T-helper 2 cell treated with Interferon-gamma antibody and Interleukin-4, amounts not matched to agents 100 ng/mL and 5 ng/mL, for 36 hours (primary cell): ENCODE data around the gene CDKL2. TPM values are rescaled to one million over a fixed set of nuclear protein-coding genes. Genes with fewer than 3 reads are reported as not detected.
"Not testable (repeated sequence)": the region's sequence is repeated elsewhere in the genome, so short reads cannot be mapped to it uniquely, and the experiment has no call there.

Experiments used
- intact Hi-C: fragments of 100-400 bp; cut with micrococcal nuclease; formaldehyde crosslinking; loops from one replicate; pipeline ENCODE4 v1.15.1; 2023
- total RNA-seq: library from RNA; stranded (reverse); gene quantifications from 2 replicates; pipeline ENCODE4 v1.2.3, GENCODE V29; 2022

The CDKL2 gene
- total RNA-seq = 0.34 and 0.75 TPM in 2 replicates

DNA sequence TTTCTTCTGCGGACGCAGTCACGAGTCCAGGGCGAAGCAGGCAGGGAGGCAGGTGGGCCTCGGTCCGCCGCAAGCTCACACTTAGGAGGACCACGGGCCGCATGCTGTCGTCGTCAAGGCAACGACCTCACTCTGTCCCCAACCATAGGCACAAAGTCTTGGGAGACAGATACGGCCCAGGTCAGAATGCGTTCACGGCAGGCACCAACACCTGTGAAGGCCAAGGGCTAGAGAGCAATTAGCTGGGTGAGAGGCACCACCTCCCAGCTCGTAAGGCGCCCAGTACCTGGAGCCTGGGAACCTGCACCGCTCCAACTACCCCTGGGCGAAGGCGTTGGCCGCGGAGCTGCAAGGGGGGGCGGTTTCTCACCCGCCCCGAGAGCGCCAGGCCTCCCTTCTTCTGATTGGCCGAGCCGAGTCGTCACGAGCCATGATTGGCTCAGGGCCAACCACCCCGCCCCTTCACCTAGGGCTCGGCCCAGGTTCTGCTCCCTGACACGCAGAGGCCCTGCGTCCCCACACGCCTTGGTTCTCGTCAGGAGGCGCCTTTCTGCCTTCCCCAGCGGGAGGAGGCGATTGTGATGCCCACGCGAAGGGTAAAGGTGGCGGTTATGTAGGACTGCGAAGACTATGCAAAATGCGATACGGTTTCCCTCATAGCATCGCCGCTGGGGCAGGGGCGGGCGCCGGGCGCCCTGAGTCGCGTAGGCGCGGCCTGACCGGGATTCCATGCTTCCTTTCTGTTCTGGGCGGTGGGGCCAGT is at the start of gene CDKL2:
TSS of gene CDKL2 (minus strand) at position 355 of the 763 bp plus-strand sequence. CDS start 4,540 bp downstream, outside the sequence.
- intact Hi-C loops = loop anchor here (1.0 to 2.0 kb wide), 4 partner anchors 25 to 518 kb away; partner anchors contain the start of genes G3BP2, NUP54 and USO1

DNA sequence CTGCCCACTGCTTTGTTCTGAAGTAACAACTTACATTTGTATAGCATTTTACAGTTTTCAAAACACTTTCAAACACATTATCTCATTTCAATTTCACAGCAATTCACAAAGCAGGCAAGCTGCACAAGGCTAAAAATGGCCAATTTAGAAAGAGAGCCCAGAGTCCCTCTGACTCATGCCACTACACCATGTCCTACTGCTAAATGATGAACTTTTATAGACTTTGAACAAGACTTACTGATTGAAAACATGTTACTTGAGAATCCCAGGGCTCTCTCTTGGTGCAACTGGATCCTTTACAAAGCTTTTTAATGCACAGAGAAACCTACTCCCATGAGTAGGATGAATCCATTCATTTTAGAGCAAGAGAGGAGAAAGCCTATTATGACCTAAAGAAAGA is 48.6 kb upstream of the CDKL2 start:
- intact Hi-C loops = no loop called here

DNA sequence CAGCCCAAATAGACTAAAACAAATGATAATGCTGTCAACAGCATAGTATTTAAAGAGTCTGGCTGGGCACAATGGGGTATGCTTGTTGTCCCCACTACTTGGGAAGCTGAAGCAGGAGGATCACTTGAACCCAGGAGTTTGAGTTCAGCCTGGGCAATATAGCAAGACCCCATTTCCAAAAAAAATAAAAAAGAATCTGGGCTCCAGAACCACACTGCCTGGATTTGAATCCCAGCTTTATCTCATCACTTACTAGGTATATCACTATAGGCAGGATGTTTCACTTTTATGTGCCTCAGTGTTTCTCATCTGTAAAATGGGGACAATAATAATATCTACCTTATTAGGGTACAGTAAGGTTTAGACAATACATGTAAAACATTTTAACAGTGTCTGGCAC is 48.1 kb upstream of the CDKL2 start:
- intact Hi-C loops = no loop called here

DNA sequence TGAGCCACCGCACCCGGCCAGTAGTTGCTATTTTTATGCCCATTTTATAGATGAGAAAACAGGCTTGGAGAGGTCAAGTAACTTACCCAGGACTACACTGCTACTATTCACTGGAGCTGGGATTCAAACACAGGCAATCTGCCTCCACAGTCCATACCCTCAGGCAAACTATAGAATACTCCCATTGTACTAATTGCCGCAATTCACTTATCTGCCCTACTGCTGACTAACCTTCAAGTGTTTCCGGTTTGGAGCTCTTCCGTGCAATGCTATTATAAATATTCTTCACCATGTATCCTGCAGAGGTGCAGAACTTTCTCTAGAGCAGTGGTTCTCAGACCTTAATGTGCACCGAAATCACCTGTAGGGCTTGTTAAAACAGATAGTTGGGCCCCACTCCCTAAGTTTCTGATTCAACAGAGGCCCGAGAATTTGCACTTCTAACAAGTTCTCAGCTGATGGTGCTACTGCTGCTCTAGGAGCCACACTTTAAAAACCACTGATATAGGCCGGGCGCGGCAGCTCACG is 44.7 kb upstream of the CDKL2 start:
- intact Hi-C loops = no loop called here

DNA sequence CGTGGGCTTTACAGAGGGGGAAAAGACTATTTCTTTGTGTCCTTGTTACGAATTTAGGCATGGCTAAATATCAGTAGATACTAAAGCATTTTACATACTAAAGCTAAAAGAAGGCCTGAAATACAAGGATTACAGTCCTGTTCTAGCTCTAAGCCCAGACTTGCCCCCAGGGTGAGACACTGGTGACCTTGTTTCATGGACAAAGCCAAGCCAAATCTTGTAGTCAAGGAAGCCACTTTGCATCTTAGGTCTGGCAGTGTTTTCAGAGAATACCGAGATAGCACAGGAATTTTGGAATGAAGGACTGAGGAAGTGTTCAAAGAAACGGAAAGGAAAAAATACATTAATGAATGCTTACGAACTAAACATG is 43.6 kb upstream of the CDKL2 start:
- intact Hi-C loops = loop anchor here (1.0 to 2.0 kb wide), 7 partner anchors 19 to 474 kb away; partner anchors contain the start of genes CDKL2, NUP54, RCHY1 and THAP6

DNA sequence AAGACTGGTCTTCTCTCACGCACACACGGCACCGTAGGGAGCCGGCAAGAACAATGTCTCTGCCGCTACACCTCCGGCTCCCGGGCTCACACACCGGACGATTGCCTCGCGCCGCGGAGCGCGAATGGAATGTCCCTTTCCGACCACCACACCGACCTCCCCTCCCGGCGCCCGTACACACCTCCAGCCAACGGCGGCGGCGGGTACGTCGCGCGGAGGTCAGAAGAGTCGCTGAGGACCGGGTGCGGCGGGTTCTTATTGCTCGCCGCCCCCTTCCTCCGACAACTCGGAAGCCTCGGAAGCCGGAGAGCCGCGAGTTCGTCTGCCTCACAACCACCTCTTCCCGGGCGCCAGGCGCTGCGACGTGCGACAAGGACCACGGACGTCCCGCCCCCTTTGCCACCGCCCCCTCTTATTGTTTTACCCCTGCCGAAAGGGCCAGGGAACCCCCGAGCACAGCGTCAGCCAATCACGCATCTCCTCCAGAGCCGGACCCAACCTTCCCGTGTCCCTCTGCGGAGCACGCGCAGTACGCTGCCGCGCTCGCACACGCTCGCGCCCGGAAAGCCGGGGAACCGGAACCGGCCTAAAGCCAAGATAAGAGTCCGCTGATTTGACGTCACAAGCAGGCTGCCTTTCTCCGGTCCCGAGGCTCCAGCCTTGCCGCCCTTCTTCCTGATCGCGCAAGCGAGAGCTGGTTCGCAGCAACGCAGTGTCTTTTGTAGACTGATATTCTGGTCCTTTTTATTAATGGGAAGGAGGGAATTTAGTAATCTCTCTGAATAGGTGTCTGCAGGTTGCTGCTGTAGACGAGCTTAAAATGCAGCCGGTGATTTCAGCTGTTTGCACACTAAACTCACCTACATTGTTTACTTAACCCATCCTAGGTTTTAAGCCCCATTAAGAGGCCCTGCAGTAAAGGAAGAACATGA is 43.0 kb upstream of the CDKL2 start, which contains the start of gene G3BP2:
TSS of gene G3BP2 (minus strand) at position 385 of the 932 bp plus-strand sequence. CDS start 11,386 bp downstream, outside the sequence.
- intact Hi-C loops = loop anchor here (1.0 to 2.0 kb wide), 7 partner anchors 18 to 475 kb away; partner anchors contain the start of genes CDKL2, NUP54, RCHY1 and THAP6

DNA sequence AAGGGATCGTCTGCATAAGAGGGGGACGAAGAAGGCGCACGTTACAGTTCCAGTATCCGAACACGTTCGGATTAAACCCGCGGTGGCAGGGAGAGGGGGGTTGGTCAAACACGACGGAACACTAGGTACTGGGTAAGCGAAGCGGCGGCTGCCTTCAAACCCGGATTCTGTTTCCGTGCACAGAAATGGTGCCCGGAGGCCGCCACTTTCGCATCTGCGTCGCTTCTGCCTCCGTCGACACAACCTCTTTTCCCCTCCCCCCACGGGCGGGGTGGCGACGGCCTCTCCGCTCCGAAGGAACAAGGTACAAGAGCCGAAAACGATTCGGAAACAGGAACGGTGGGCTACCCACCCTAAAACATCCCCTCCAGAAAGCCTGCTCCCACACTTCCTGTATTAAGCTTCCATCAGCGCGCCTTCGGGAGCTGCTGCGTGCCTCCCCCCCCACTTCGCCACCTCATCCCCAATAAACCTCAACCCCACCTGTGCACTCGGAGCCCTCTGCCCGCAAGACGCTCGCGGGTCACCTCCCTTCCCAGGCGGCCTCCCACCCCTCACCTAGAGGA is 42.2 kb upstream of the CDKL2 start:
- intact Hi-C loops = loop anchor here (1.0 to 2.0 kb wide), 7 partner anchors 17 to 476 kb away; partner anchors contain the start of genes CDKL2, NUP54, RCHY1 and THAP6

DNA sequence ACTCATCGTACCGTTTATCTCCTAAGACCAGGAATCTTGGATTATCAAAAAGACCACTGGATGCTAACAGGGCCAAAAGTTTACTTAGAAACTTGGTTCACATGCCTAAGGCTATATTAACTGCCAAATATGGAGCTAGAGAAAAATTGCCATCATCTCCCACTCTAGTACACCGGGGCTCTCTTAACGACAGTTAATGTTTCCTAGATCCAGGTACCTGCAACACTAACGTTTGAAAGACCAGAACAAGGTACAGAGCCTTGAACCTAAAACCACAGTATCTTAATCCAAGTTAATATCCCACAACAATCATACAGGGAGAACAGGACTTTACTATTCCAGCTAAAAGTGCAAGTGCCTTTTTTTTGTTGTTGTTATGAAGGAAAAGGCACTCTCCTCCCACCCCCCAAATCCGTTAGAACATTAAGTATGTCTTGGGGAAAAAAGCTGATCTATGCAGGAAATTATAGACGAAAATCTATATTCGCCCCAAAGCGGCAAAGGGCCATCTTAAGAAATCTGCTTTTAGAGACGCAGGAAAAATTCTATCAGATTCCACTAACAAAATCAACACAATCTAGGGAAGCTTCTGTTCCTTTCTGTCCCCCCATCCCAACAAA is 41.6 kb upstream of the CDKL2 start:
- intact Hi-C loops = loop anchor here (2.0 kb wide), 1 partner anchor 27 kb away; no protein-coding TSS in a partner anchor

DNA sequence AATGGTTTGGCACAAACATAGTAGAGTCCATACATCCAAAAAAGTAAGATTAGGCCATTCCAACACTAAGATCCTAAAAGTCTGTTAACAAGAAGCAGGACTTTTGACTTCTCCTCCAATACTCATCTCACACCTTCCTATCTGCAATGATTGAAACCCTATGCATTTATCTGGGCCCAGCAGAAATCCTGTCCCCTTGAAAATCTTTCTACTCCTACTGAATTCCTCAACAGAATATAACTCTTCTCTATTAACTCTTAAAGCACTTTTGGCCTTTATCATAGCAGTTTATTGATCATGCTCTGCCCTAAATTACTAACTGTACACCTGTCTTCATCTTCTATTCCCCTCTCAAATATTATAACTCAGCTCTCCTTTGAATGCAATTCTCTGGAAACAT is 38.3 kb upstream of the CDKL2 start:
- intact Hi-C loops = no loop called here

DNA sequence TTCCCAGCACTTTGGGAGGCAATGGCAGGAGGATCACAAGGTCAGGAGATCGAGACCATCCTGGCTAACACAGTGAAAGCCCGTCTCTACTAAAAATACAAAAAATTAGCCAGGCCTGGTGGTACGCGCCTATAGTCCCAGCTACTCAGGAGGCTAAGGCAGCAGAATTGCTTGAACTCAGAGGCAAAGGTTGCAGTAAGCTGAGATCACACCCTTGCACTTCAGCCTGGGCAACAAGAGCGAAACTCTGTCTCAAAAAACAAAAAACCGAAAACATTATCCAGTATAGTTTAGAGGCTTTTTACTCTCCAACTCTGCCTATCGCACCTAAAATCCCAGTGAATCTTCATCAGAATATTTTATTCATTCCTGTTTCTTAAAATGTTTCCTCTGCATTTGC is 37.3 kb upstream of the CDKL2 start:
- intact Hi-C loops = not testable (repeated sequence)

DNA sequence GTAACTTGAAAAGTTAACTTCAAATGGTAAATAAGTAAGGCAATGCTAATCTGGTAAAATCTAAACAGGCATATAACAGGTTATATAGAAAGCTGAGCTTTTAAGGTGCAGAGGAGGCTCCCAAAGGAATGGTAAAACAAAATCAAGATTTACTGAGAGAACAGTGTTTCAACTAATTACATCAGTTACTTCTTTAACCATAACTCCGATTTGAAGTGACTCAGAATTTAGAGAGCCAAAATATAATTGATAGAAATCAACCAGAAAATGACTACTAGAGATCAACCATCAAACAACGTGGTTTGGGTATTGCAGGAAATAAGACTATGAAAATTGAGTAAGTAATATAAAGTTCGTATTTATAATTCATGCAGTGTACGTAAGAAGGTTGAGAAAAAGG is 36.0 kb upstream of the CDKL2 start:
- intact Hi-C loops = loop anchor here (1.0 kb wide), 1 partner anchor 8 kb away; no protein-coding TSS in a partner anchor

DNA sequence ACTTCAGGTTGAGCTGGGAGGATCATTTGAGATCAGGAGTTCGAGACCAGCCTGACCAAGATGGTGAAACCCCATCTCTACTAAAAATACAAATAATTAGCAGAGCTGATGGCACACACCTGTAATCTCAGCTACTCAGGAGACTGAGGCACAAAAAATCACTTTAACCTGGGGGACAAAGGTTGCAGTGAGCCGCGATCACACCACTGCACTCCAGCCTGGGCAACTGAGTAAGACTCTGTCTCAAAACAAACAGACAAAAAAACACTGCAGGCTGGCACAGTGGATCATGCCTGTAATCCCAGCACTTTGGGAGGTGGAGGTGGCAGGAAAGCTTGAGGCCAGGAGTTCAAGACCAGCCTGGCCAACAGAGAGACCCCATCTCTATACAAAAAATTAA is 34.3 kb upstream of the CDKL2 start:
- intact Hi-C loops = not testable (repeated sequence)

DNA sequence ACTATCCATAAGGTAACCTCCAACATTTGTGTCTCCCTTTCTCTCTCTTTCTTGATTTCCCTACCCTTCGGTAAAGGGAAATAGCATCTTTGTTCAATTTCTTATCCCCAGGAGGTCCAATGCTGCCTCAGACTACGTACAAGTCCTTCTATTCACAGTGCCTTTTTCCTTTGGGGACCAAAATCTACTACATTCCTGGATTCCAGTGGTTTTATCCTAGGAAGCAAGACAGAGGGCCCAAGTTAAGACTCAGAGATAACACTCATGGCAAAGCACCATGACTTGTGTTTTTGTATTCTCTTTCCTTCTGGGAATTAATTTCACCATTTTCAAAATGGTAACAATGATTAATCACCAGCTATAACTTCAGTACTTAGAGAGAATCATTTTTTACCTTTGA is 32.3 kb upstream of the CDKL2 start:
- intact Hi-C loops = no loop called here

DNA sequence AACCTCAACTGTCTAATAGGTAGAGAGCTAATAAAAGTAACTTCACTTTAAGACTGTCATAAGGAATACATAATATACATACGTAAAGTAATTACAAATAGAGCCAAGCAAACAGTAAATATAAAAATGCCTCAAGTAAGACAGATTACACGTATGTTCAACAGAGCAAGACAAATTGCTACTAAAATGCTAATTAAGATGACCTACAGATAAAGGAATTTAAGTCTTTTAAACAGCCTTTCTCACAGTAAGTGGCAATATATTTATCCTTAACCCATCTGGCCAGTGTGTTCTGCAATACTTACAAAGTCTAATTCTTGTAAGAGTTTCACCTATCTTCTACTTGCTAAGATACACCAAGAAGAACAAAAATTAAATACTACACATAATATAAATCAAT is 30.2 kb upstream of the CDKL2 start:
- intact Hi-C loops = no loop called here

DNA sequence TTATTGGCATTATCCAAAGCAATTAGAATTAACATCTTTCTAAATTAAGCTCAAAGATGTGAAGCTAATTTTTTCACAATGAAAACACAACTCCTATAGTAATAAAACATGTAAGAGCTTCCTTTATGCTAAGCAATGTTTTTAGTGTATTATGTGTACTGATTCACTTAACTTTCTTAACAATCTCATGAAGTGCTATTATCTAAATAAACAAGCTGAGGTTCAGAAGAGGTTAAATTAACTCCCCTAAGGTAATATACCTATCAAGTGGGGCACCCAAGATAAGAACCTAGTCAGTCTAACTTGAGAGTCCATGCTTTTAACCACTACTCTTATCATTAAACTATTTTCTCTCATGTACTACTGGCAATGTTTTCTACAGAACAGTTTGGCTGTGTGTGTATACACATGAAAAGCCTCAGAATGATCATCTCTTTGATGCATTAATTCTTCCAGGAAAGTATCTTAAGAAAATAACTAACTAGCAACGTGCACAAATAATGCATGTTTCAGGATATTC is 29.2 kb upstream of the CDKL2 start:
- intact Hi-C loops = loop anchor here (10.0 kb wide), 1 partner anchor 185 kb away; no protein-coding TSS in a partner anchor

DNA sequence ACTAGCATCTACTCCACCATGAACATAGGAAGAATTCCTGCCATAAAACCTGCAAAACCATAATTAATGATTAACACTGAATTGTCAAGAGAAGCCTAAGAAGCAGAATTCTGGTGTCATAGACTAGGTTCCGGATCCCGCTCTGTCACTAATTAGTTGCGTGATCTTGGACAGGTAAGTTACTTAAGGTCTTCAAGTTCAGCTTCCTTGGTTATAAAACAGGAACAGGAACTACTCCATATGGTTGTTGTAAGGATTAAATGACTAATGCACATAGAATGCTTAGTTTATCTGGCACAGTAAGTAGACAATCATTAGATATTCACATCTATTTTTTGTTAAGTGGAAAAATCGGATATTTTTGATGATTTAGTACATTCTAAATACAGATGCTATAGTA is 28.5 kb upstream of the CDKL2 start:
- intact Hi-C loops = loop anchor here (1.0 to 10.0 kb wide), 2 partner anchors 7 to 186 kb away; no protein-coding TSS in a partner anchor

DNA sequence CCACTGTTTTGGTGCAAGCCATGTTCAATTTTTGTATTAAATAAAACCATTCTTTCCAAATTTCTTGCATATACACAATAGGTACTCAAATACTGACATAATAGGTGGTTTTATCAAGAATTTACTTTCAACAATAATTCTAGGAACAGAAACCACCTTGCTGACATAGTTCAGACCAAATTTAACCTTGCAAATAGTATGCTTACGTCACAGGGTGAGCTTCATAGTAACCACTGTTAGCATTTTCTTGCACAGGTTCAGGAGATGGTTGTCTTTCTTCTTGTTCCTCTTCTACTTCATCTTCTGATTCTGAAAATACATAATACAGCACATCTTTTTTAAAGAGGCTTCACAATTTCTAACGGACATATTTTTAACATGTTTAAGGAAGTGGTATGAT is 25.2 kb upstream of the CDKL2 start:
- intact Hi-C loops = loop anchor here (1.0 to 10.0 kb wide), 6 partner anchors 18 to 189 kb away; partner anchors contain the start of genes CDKL2, G3BP2 and USO1

DNA sequence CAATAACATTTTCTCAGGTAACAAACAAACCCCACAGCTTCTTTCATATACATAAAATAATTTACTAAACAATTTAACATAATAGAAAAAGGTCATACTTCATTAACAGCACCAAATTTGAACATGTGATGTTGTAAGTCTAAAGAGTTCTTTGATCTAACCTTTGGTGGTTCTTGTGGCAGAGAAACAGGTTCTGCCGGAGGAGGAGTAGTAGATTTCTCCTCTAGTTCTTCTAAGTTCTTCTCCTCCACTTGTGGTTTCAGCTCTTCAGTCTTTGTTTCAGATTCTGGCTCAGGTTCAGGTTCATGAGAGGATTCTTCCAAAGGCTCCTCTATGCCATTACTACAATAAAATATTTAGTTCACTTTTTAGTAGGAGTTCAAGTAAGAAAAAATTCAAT is 24.6 kb upstream of the CDKL2 start:
- intact Hi-C loops = loop anchor here (1.0 to 10.0 kb wide), 6 partner anchors 18 to 190 kb away; partner anchors contain the start of genes CDKL2, G3BP2 and USO1

DNA sequence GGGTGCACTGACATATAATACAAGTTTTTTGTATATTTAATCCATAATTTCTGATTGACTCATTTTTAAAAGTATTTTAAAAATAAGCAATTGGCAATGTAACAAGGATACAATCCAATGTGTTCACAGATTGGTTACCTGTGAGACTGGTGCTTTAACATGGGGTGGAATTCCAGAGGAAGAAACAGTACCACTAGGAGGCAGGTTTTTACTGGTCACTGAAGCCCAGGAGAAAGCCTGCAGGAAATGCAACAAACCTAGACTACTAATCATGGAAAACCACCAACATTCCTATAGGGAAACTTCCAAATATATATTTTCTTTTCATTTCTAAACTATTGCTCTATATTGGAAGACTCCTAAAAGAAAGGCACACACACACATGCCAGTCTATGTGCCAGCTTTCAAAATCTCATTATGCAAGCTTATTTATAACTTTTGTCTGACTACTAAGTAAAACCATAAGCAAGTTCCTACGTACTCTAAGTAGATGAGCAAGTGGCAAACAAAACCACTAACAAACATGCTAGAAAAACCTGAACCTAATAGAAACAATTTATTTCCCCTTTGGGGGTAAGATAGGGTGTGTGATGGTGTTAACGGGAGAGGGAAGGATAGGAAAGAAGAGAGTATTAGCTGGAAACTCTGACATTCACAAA is 23.6 kb upstream of the CDKL2 start:
- intact Hi-C loops = loop anchor here (2.0 to 10.0 kb wide), 3 partner anchors 45 to 191 kb away; no protein-coding TSS in a partner anchor
